Measurements from ENCODE around the gene APOE. TPM values are rescaled to one million over a fixed set of nuclear protein-coding genes. Genes with fewer than 3 reads are reported as not detected.

APOE gene
- polyA plus RNA-seq, 6 donors from 2014 or later: not detected

GRCh38 chr19:44954649-44955504 lies 49.3 kb downstream of the APOE start, which contains the start of gene CLPTM1:
CLPTM1 (plus strand) TSS chr19:44955380; CDS start chr19:44955396, 16 bp downstream.
- DNase-seq (peak; percentile 94), ATAC-seq (ENCODE audit: low read depth in 2 of 2) (peak; percentile 93)
- Mint-ChIP-seq H3K27ac (peak within 1 kb of the TSS; percentile 94 to 100 (median 97)), H3K9me3 (no peaks in the 10 kb centered on the region), H3K36me3 (no peaks in the 10 kb centered on the region), H3K4me3 (peak within 1 kb of the TSS; percentile 91 to 100 (median 98)), H3K27me3 (no peaks in the 10 kb centered on the region), H3K4me1 (peaks cover 39 to 64% (median 62%) of the 10 kb centered on the region in 3 donors)

- no peaks in the 10 kb centered on the region for H3K36me3 Mint-ChIP-seq
- H3K27ac Mint-ChIP-seq: peak overlapping the region; percentile 83 to 99 (median 92)
- ATAC-seq (ENCODE audit: low read depth in 2 of 2): peak in 1 of 2 donors; percentile 18
- no peaks in the 10 kb centered on the region for H3K9me3 Mint-ChIP-seq
- H3K4me3 Mint-ChIP-seq: peak overlapping the region; percentile 91 to 100 (median 98)
- no peak for DNase-seq
- H3K27me3 Mint-ChIP-seq: no peaks in the 10 kb centered on the region
- peaks cover 48 to 73% (median 70%) of the 10 kb centered on the region in 3 donors for H3K4me1 Mint-ChIP-seq
Observed at GRCh38 chr19:44955505-44956439, 50.2 kb downstream of the APOE start.

GRCh38 chr19:44957526-44957925 lies 51.9 kb downstream of the APOE start:
- Mint-ChIP-seq H3K4me1 (peaks cover 58 to 85% (median 78%) of the 10 kb centered on the region in 3 donors), H3K27me3 (no peaks in the 10 kb centered on the region), H3K27ac (peak overlapping the region in 3 of 6 donors; percentile 87 to 94 (median 87)), H3K4me3 (peak overlapping the region; percentile 2 to 100 (median 92)), H3K36me3 (no peaks in the 10 kb centered on the region), H3K9me3 (no peaks in the 10 kb centered on the region)
- no peak for DNase-seq
- no peak for ATAC-seq (ENCODE audit: low read depth in 2 of 2)

GRCh38 chr19:44958090-44958489 lies 52.5 kb downstream of the APOE start:
- DNase-seq (no peak), ATAC-seq (ENCODE audit: low read depth in 2 of 2) (no peak)
- Mint-ChIP-seq H3K4me3 (peak overlapping the region in 7 of 8 donors; percentile 2 to 93 (median 53)), H3K9me3 (no peaks in the 10 kb centered on the region), H3K27me3 (no peaks in the 10 kb centered on the region), H3K36me3 (no peaks in the 10 kb centered on the region), H3K4me1 (peaks cover 59 to 86% (median 78%) of the 10 kb centered on the region in 3 donors), H3K27ac (peak overlapping the region in 5 of 6 donors; percentile 38 to 91 (median 87))

Other genes starting within 250 kb of the APOE start
- not detected for gene CEACAM19, start 234.3 kb upstream of the APOE start, polyA plus RNA-seq (ENCODE audit: low read depth in 6 of 6)
- not detected for gene CEACAM16, start 206.6 kb upstream of the APOE start, polyA plus RNA-seq (ENCODE audit: low read depth in 6 of 6)
- 10 to 100 TPM in 5 of 6 donors, 1 to 10 TPM in 1; 8.2 to 17.4 (median 14.1) TPM for gene BCL3, start 157.1 kb upstream of the APOE start, polyA plus RNA-seq (ENCODE audit: low read depth in 6 of 6)
- not detected for gene CBLC, start 127.9 kb upstream of the APOE start, polyA plus RNA-seq (ENCODE audit: low read depth in 6 of 6)
- gene BCAM, start 96.7 kb upstream of the APOE start, polyA plus RNA-seq (ENCODE audit: low read depth in 6 of 6): not detected
- gene NECTIN2, start 59.5 kb upstream of the APOE start, polyA plus RNA-seq (ENCODE audit: low read depth in 6 of 6): not detected
- gene TOMM40, start 14.5 kb upstream of the APOE start, polyA plus RNA-seq (ENCODE audit: low read depth in 6 of 6): 10 to 100 TPM; 21.3 to 36.2 (median 25.8) TPM
- gene APOC1, start 8.8 kb downstream of the APOE start, polyA plus RNA-seq (ENCODE audit: low read depth in 6 of 6): not detected
- not detected for gene APOC4, start 36.4 kb downstream of the APOE start, polyA plus RNA-seq (ENCODE audit: low read depth in 6 of 6)
- not detected for gene APOC2, start 40.3 kb downstream of the APOE start, polyA plus RNA-seq (ENCODE audit: low read depth in 6 of 6)
- 10 to 100 TPM; 17.5 to 27.2 (median 20.1) TPM for gene CLPTM1, start 49.6 kb downstream of the APOE start, polyA plus RNA-seq (ENCODE audit: low read depth in 6 of 6)
- 10 to 100 TPM; 29.8 to 72.6 (median 64.7) TPM for gene RELB, start 95.7 kb downstream of the APOE start, polyA plus RNA-seq (ENCODE audit: low read depth in 6 of 6)
- gene CLASRP, start 133.2 kb downstream of the APOE start, polyA plus RNA-seq (ENCODE audit: low read depth in 6 of 6): 10 to 100 TPM in 2 of 6 donors, 1 to 10 TPM in 4; 6.5 to 30.2 (median 9.7) TPM
- gene ZNF296, start 170.7 kb downstream of the APOE start, polyA plus RNA-seq (ENCODE audit: low read depth in 6 of 6): 10 to 100 TPM in 5 of 6 donors, 1 to 10 TPM in 1; 7.2 to 35.9 (median 13.7) TPM
- gene GEMIN7, start 173.5 kb downstream of the APOE start, polyA plus RNA-seq (ENCODE audit: low read depth in 6 of 6): 100 to 1,000 TPM in 4 of 6 donors, 10 to 100 TPM in 2; 86.8 to 138 (median 102) TPM
- 1 to 10 TPM in 1 of 6 donors, under 1 TPM in 4, not detected in 1; 0.20 to 1.4 (median 0.32) TPM for gene PPP1R37, start 187.4 kb downstream of the APOE start, polyA plus RNA-seq (ENCODE audit: low read depth in 6 of 6)